Measurements from ENCODE around the gene PSMA5. TPM values are rescaled to one million over a fixed set of nuclear protein-coding genes. Genes with fewer than 3 reads are reported as not detected.

Gene PSMA5
- total RNA-seq, 4 donors from 2014 or later, result 25.1 to 35.7 (median 28.0) TPM

- intact Hi-C loops (cut with DNase I), result no loop called here
- H3K4me3 ChIP-seq (replicated peaks in 1 of 3), result no peak overlapping the region
- no peaks in the 10 kb centered on the region for H3K27me3 ChIP-seq
- peaks cover 75 to 89% of the 10 kb centered on the region in 2 donors for H3K4me1 ChIP-seq
- peak overlapping the region; percentile 88 to 96 (median 94) for H3K27ac ChIP-seq
- no peaks in the 10 kb centered on the region for H3K36me3 ChIP-seq
- TF ChIP-seq CTCF (IDR thresholded peaks at IDR 0.05) (no peak), POLR2A (IDR thresholded peaks at IDR 0.05) (no peak)
- H3K9me3 ChIP-seq, result no peaks in the 10 kb centered on the region
- no peak for DNase-seq
- WGBS, 2 donors, result 64 to 71% methylated on average over 7 of the region's 7 CpGs
Measured at GRCh38 chr1:109388884-109389637, 37.2 kb downstream of the PSMA5 start.

GRCh38 chr1:109388208-109388711, 38.0 kb downstream of the PSMA5 start:
- no peaks in the 10 kb centered on the region for H3K9me3 ChIP-seq
- H3K27ac ChIP-seq, result peak overlapping the region; percentile 88 to 96 (median 94)
- TF ChIP-seq POLR2A (IDR thresholded peaks at IDR 0.05), result no peak
- no peak for TF ChIP-seq CTCF (IDR thresholded peaks at IDR 0.05)
- intact Hi-C loops (cut with DNase I), result no loop called here
- H3K4me1 ChIP-seq, result peaks cover 71 to 89% of the 10 kb centered on the region in 2 donors
- H3K36me3 ChIP-seq, result no peaks in the 10 kb centered on the region
- no peak overlapping the region for H3K4me3 ChIP-seq (replicated peaks in 1 of 3)
- DNase-seq, result no peak
- H3K27me3 ChIP-seq, result no peaks in the 10 kb centered on the region
- WGBS, 2 donors, result 95 to 97% methylated on average over 5 of the region's 5 CpGs

GRCh38 chr1:109386054-109386717, 40.1 kb downstream of the PSMA5 start:
- 92 to 94% methylated on average over 2 of the region's 2 CpGs for WGBS, 2 donors
- no peak for DNase-seq
- Histone ChIP-seq H3K4me1 (peaks cover 74 to 90% of the 10 kb centered on the region in 2 donors), H3K27me3 (no peaks in the 10 kb centered on the region), H3K4me3 (replicated peaks in 1 of 3) (no peak overlapping the region), H3K27ac (peak overlapping the region; percentile 77 to 97 (median 81)), H3K36me3 (no peaks in the 10 kb centered on the region), H3K9me3 (no peaks in the 10 kb centered on the region)
- no peak for TF ChIP-seq POLR2A (IDR thresholded peaks at IDR 0.05)
- TF ChIP-seq CTCF (IDR thresholded peaks at IDR 0.05), result no peak
- intact Hi-C loops (cut with DNase I), result no loop called here

- peak overlapping the region; percentile 77 to 97 (median 81) for H3K27ac ChIP-seq
- peaks cover 67 to 83% of the 10 kb centered on the region in 2 donors for H3K4me1 ChIP-seq
- no peak overlapping the region for H3K4me3 ChIP-seq (replicated peaks in 1 of 3)
- no peaks in the 10 kb centered on the region for H3K27me3 ChIP-seq
- DNase-seq, result peak; percentile 90 to 91
- no peak for TF ChIP-seq CTCF (IDR thresholded peaks at IDR 0.05)
- TF ChIP-seq POLR2A (IDR thresholded peaks at IDR 0.05), result peak in 1 of 2 donors; percentile 35
- no peaks in the 10 kb centered on the region for H3K9me3 ChIP-seq
- intact Hi-C loops (cut with DNase I), result no loop called here
- WGBS, 2 donors, result 6 to 35% methylated on average over 2 of the region's 2 CpGs
- H3K36me3 ChIP-seq, result no peaks in the 10 kb centered on the region
Measured at GRCh38 chr1:109385417-109385816, 40.8 kb downstream of the PSMA5 start.

GRCh38 chr1:109383854-109384253, 42.4 kb downstream of the PSMA5 start:
- H3K4me1 ChIP-seq, result peaks cover 63 to 80% of the 10 kb centered on the region in 2 donors
- H3K36me3 ChIP-seq, result no peaks in the 10 kb centered on the region
- 94 to 95% methylated on average over 7 of the region's 7 CpGs for WGBS, 2 donors
- TF ChIP-seq POLR2A (IDR thresholded peaks at IDR 0.05), result no peak
- TF ChIP-seq CTCF (IDR thresholded peaks at IDR 0.05), result no peak
- H3K4me3 ChIP-seq (replicated peaks in 1 of 3), result no peak overlapping the region
- peak overlapping the region; percentile 77 to 97 (median 81) for H3K27ac ChIP-seq
- no peaks in the 10 kb centered on the region for H3K27me3 ChIP-seq
- intact Hi-C loops (cut with DNase I), result no loop called here
- DNase-seq, result no peak
- no peaks in the 10 kb centered on the region for H3K9me3 ChIP-seq

All from thyroid gland (tissue), 4 donors.